GF-D8 (cell line): ENCODE measurements around the gene MAP2K2.

ENCODE experiments used
- DNase-seq: peaks from one replicate; lab custom pipeline; 2025; lab: John Stamatoyannopoulos, UW

Gene MAP2K2

GRCh38 chr19:4099041-4099764 lies 24.7 kb downstream of the MAP2K2 start:
- DNase-seq, result no peak

- no peak for DNase-seq
Observed at GRCh38 chr19:4098493-4098892, 25.4 kb downstream of the MAP2K2 start.

- no peak for DNase-seq
Observed at GRCh38 chr19:4097501-4097900, 26.4 kb downstream of the MAP2K2 start.

GRCh38 chr19:4096049-4096892 lies 27.7 kb downstream of the MAP2K2 start:
- DNase-seq, result no peak

- no peak for DNase-seq
Observed at GRCh38 chr19:4095488-4095844, 28.5 kb downstream of the MAP2K2 start.

- DNase-seq, result no peak
Observed at GRCh38 chr19:4094761-4095487, 29.0 kb downstream of the MAP2K2 start.

GRCh38 chr19:4094291-4094690 lies 29.6 kb downstream of the MAP2K2 start:
- no peak for DNase-seq

- DNase-seq, result no peak
Observed at GRCh38 chr19:4093643-4094175, 30.2 kb downstream of the MAP2K2 start.

- peak; percentile 16 for DNase-seq
Observed at GRCh38 chr19:4090356-4091220, 33.3 kb downstream of the MAP2K2 start.

- DNase-seq, result no peak
Observed at GRCh38 chr19:4089946-4090345, 34.0 kb downstream of the MAP2K2 start.

- DNase-seq, result peak; percentile 80
Observed at GRCh38 chr19:4089400-4089908, 34.5 kb downstream of the MAP2K2 start.

- peak; percentile 95 for DNase-seq
Observed at GRCh38 chr19:4088975-4089374, 34.9 kb downstream of the MAP2K2 start.

GRCh38 chr19:4087787-4088679 lies 35.9 kb downstream of the MAP2K2 start:
- DNase-seq, result no peak

- DNase-seq, result no peak
Observed at GRCh38 chr19:4086411-4086867, 37.5 kb downstream of the MAP2K2 start.

- no peak for DNase-seq
Observed at GRCh38 chr19:4084547-4084877, 39.4 kb downstream of the MAP2K2 start.

- DNase-seq, result peak; percentile 81
Observed at GRCh38 chr19:4083677-4084546, 40.0 kb downstream of the MAP2K2 start.

GRCh38 chr19:4082172-4082571 lies 41.8 kb downstream of the MAP2K2 start:
- no peak for DNase-seq

GRCh38 chr19:4081441-4082129 lies 42.3 kb downstream of the MAP2K2 start:
- no peak for DNase-seq

GRCh38 chr19:4080473-4080872 lies 43.4 kb downstream of the MAP2K2 start:
- no peak for DNase-seq
